Motor neuron (in vitro differentiated cells): ENCODE results near the gene CNTNAP4. TPM values are rescaled to one million over a fixed set of nuclear protein-coding genes. Genes with fewer than 3 reads are reported as not detected.

Experiments used
- ATAC-seq, 8 experiments: fragments of 200-7000 bp; cut with Tn5 transposase; replicated peaks in 6 of 8; 2 replicates each; pipeline ENCODE4 v1.8.0; 2021; ENCODE audit warnings: mild to moderate bottlenecking in 8 of 8, moderate library complexity in 8 of 8
- H3K27ac ChIP-seq, 2 donors: fragments of 250-450 bp; sonication (Bioruptor Pico); 2 replicates each; pipeline ENCODE4 v1.9.0; 2021; ENCODE audit warnings: antibody characterized with exemption in 2 of 2, mild to moderate bottlenecking in 2 of 2, moderate library complexity in 1 of 2
- H3K4me1 ChIP-seq, 2 donors: fragments of 250-450 bp; sonication (Bioruptor Pico); replicated peaks in 1 of 2; 2 replicates each; pipeline ENCODE4 v1.6.1; 2021; ENCODE audit warnings: antibody characterized with exemption in 2 of 2, mild to moderate bottlenecking in 2 of 2, moderate library complexity in 1 of 2
- H3K4me3 ChIP-seq, 5 donors: fragments of 250-450 bp; sonication (Bioruptor Pico); 2 replicates each; pipeline ENCODE4 v1.9.0; 2021; ENCODE audit warnings: antibody characterized with exemption in 5 of 5, mild to moderate bottlenecking in 5 of 5, moderate library complexity in 4 of 5
- WGBS, 10 experiments: fragments of 450-650 bp; shearing (Covaris generic); methylation state at CpG; one replicate each; pipeline ENCODE4 v1.0.0; 2022; 5-methylcytosine and 5-hydroxymethylcytosine counted together
- in situ Hi-C, 9 experiments: fragments of 400-800 bp; cut with MboI; loops; one replicate each; pipeline ENCODE4 v1.15.0; 2021; ENCODE audit warnings: low sequenced_read_pairs in 9 of 9, low pct_unique_long_range_greater_than_20kb in 2 of 9; ENCODE audit not compliant: unreplicated experiment in 9 of 9
- total RNA-seq, 8 experiments: library from RNA; unstranded; fragments of 300-600 nt; gene quantifications; 2 replicates each; pipeline versions ENCODE4 v1.2.3 to v1.2.4, GENCODE V29; 2022

Gene CNTNAP4
- total RNA-seq, 8 experiments from 2014 or later: 0.54 to 6.2 (median 2.3) TPM; not detected in 1

- Histone ChIP-seq H3K4me3 (peak overlapping the region in 1 of 5 donors; percentile 12), H3K27ac (no peak overlapping the region), H3K4me1 (peaks cover 0 to 19% of the 10 kb centered on the region in 2 donors)
- ATAC-seq: peak in 6 of 8 experiments; percentile 44 to 89 (median 60)
- in situ Hi-C loops: loop anchor here in 1 of 9 experiments (25.0 kb wide), 1 partner anchor 358 kb away; no protein-coding TSS in a partner anchor
Measured at GRCh38 chr16:76278980-76279379, 1.8 kb downstream of the CNTNAP4 start.

GRCh38 chr16:76280421-76281215 lies 3.4 kb downstream of the CNTNAP4 start:
- WGBS, 10 experiments: 8 to 97% (median 80%) methylated on average over 1 to 6 of the region's 6 CpGs
- H3K4me1 ChIP-seq: peaks cover 0 to 19% of the 10 kb centered on the region in 2 donors
- no peak overlapping the region for H3K4me3 ChIP-seq
- no peak for ATAC-seq
- no peak overlapping the region for H3K27ac ChIP-seq
- in situ Hi-C loops: loop anchor here in 1 of 9 experiments (25.0 kb wide), 1 partner anchor 357 kb away; no protein-coding TSS in a partner anchor

- in situ Hi-C loops: loop anchor here in 1 of 9 experiments (25.0 kb wide), 1 partner anchor 350 kb away; no protein-coding TSS in a partner anchor
- H3K4me3 ChIP-seq: no peak overlapping the region
- H3K27ac ChIP-seq: no peak overlapping the region
- no peaks in the 10 kb centered on the region for H3K4me1 ChIP-seq
- WGBS, 10 experiments: 0 to 83% (median 54%) methylated on average over 1 to 3 of the region's 3 CpGs; no CpG with 5 or more reads in 2 of the 10 experiments
- ATAC-seq: no peak
Measured at GRCh38 chr16:76287466-76287865, 10.3 kb downstream of the CNTNAP4 start.

- Histone ChIP-seq H3K4me1 (peaks cover 0 to under 1% of the 10 kb centered on the region in 2 donors), H3K4me3 (no peak overlapping the region), H3K27ac (no peak overlapping the region)
- in situ Hi-C loops: loop anchor here in 1 of 9 experiments (25.0 kb wide), 1 partner anchor 345 kb away; no protein-coding TSS in a partner anchor
- 13 to 98% (median 67%) methylated on average over 1 to 4 of the region's 5 CpGs; no CpG with 5 or more reads in 1 of the 10 experiments for WGBS, 10 experiments
- no peak for ATAC-seq
Measured at GRCh38 chr16:76292218-76292617, 15.0 kb downstream of the CNTNAP4 start.

DNA sequence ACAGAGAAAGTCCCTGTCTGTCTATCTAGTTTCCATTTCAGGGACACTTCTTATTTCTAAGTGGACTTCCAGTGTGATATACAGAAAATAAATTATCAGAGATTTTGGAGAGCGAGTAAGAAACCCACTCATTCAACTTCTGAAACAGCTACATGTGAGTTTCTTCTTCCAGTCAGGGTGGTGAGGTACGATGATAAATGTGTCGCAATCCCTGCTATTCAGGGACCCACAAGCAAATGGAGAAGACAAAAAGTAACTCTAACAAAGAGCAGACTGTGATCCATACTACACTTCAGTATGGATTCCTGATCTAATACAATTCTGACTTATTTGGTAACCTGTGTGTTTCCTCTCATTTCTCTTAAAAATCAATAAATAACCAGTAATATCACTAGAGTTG lies 16.8 kb downstream of the CNTNAP4 start:
- in situ Hi-C loops: loop anchor here in 1 of 9 experiments (25.0 kb wide), 1 partner anchor 343 kb away; no protein-coding TSS in a partner anchor
- ATAC-seq: no peak
- no peak overlapping the region for H3K4me3 ChIP-seq
- WGBS, 10 experiments: 0 to 100% (median 69%) methylated on average over 1 to 3 of the region's 3 CpGs; no CpG with 5 or more reads in 2 of the 10 experiments
- H3K27ac ChIP-seq: no peak overlapping the region
- H3K4me1 ChIP-seq: peaks cover 7% of the 10 kb centered on the region in 2 donors

- Histone ChIP-seq H3K4me3 (no peak overlapping the region), H3K27ac (no peak overlapping the region), H3K4me1 (peaks cover 7% of the 10 kb centered on the region in 2 donors)
- 0 to 93% (median 81%) methylated on average over 1 to 3 of the region's 3 CpGs; no CpG with 5 or more reads in 1 of the 10 experiments for WGBS, 10 experiments
- in situ Hi-C loops: loop anchor here in 1 of 9 experiments (25.0 kb wide), 1 partner anchor 343 kb away; no protein-coding TSS in a partner anchor
- ATAC-seq: no peak
Measured at GRCh38 chr16:76294396-76295214, 17.4 kb downstream of the CNTNAP4 start.

GRCh38 chr16:76297941-76298340 lies 20.7 kb downstream of the CNTNAP4 start:
- WGBS, 10 experiments: 0 to 89% (median 43%) methylated on average over 1 to 3 of the region's 3 CpGs
- in situ Hi-C loops: loop anchor here in 1 of 9 experiments (25.0 kb wide), 1 partner anchor 339 kb away; no protein-coding TSS in a partner anchor
- peak in 5 of 8 experiments; percentile 12 to 56 (median 39) for ATAC-seq
- Histone ChIP-seq H3K27ac (no peak overlapping the region), H3K4me1 (peaks cover 7% of the 10 kb centered on the region in 2 donors), H3K4me3 (no peak overlapping the region)

DNA sequence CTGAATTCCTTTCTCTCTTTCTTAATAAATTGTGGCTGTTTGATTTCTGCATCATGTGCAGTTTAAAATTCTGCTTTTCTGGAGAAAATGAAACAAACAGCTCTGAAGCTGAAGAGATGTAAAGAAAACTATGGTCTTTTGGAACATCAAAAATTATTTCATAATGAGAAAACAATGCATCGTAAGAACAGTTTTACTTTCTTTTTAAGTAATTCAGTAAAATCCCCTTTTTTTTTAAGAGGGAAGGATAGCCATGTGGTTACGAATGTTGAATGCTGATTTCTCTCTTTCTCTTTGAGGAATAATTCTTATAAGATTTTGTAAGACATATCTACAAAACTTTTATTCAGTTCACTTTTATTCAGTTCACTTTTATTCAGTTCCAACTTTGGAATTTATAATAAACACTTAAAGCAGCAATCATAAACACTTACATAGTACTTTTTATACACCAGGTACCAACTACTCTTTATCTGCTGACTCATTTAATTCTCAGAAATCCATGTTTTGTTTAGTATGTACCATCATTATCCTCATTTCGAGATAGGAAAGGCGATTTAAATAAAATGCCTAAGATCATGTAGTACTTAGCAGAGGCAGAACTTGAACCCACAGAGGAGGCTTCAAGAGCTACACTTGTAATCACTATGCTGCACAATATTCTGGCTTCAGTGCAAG lies 26.6 kb downstream of the CNTNAP4 start:
- Histone ChIP-seq H3K27ac (no peak overlapping the region), H3K4me3 (no peak overlapping the region), H3K4me1 (no peaks in the 10 kb centered on the region)
- in situ Hi-C loops: loop anchor here in 1 of 9 experiments (25.0 kb wide), 1 partner anchor 859 kb away; no protein-coding TSS in a partner anchor
- ATAC-seq: no peak
- 7 to 100% (median 74%) methylated on average over 3 to 4 of the region's 4 CpGs for WGBS, 10 experiments

DNA sequence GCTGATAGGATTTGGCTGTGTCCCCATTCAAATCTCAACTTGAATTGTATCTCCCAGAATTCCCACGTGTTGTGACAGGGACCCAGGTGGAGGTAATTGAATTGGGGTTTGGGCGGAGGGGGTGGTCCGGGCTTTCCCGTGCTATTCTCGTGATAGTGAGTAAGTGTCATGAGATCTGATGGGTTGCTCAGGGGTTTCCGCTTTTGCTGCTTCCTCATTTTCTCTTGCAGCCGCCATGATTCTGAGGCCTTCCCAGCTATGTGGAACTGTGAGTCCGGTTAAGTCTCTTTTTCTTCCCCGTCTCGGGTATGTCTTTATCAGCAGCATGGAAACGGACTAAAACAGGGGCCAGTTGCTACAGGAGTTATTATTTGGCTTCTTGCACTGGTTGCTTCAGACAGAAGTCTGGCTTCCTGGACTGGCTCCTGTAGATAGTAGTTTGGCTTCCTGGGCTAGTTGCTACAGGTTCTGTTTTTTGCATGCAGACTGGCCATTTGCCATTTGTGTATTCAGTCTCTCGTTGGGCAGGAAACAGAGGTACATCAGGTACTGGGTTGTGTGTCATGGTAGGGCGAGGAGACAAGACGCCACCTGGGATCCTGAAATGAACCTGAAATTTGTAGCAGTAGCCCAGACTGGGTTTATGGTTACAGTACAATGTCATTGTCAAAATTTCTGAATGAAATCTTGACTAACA lies 32.6 kb downstream of the CNTNAP4 start:
- Histone ChIP-seq H3K27ac (no peak overlapping the region), H3K4me1 (no peaks in the 10 kb centered on the region), H3K4me3 (no peak overlapping the region)
- in situ Hi-C loops: loop anchor here in 1 of 9 experiments (25.0 kb wide), 1 partner anchor 853 kb away; no protein-coding TSS in a partner anchor
- ATAC-seq: no peak
- 0 to 100% (median 93%) methylated on average over 1 to 10 of the region's 14 CpGs; no CpG with 5 or more reads in 2 of the 10 experiments for WGBS, 10 experiments

GRCh38 chr16:76311260-76311659 lies 34.1 kb downstream of the CNTNAP4 start:
- H3K4me1 ChIP-seq: no peaks in the 10 kb centered on the region
- in situ Hi-C loops: loop anchor here in 1 of 9 experiments (25.0 kb wide), 1 partner anchor 851 kb away; no protein-coding TSS in a partner anchor
- no peak for ATAC-seq
- no peak overlapping the region for H3K4me3 ChIP-seq
- WGBS, 10 experiments: 0 to 100% (median 61%) methylated on average over 1 to 2 of the region's 2 CpGs; no CpG with 5 or more reads in 2 of the 10 experiments
- H3K27ac ChIP-seq: no peak overlapping the region

- no peak overlapping the region for H3K4me3 ChIP-seq
- no peaks in the 10 kb centered on the region for H3K4me1 ChIP-seq
- no peak overlapping the region for H3K27ac ChIP-seq
- in situ Hi-C loops: loop anchor here in 1 of 9 experiments (25.0 kb wide), 1 partner anchor 844 kb away; no protein-coding TSS in a partner anchor
- no peak for ATAC-seq
Measured at GRCh38 chr16:76318565-76318964, 41.4 kb downstream of the CNTNAP4 start.

GRCh38 chr16:76329106-76329505 lies 51.9 kb downstream of the CNTNAP4 start:
- Histone ChIP-seq H3K4me1 (no peaks in the 10 kb centered on the region), H3K27ac (no peak overlapping the region), H3K4me3 (no peak overlapping the region)
- 0 to 100% (median 56%) methylated on average over 1 of the region's 1 CpG; no CpG with 5 or more reads in 1 of the 10 experiments for WGBS, 10 experiments
- ATAC-seq: no peak
- in situ Hi-C loops: no loop called here
